Measurements from ENCODE around the gene RIC1.
"Not testable (repeated sequence)": the region's sequence is repeated elsewhere in the genome, so short reads cannot be mapped to it uniquely, and the experiment has no call there.

RIC1 gene

GRCh38 chr9:5626727-5627634 lies 1.9 kb upstream of the RIC1 start:
- DNase-seq, result peak; percentile 32

- not testable (repeated sequence) for DNase-seq
These were observed 1.2 kb upstream of the RIC1 start for GRCh38 chr9:5627686-5628085.

- no peak for DNase-seq
These were observed 751 bp upstream of the RIC1 start for GRCh38 chr9:5628183-5628529.

- peak; percentile 46 for DNase-seq
These were observed 589 bp downstream of the RIC1 start for GRCh38 chr9:5629312-5630080.

- DNase-seq, result peak; percentile 35
These were observed 1.2 kb downstream of the RIC1 start for GRCh38 chr9:5630081-5630507.

- DNase-seq, result no peak
These were observed 2.1 kb downstream of the RIC1 start for GRCh38 chr9:5631026-5631425.

- no peak for DNase-seq
These were observed 3.6 kb downstream of the RIC1 start for GRCh38 chr9:5632540-5632939.

- DNase-seq, result no peak
These were observed 4.3 kb downstream of the RIC1 start for GRCh38 chr9:5633243-5633642.

- no peak for DNase-seq
These were observed 6.5 kb downstream of the RIC1 start for GRCh38 chr9:5635390-5635789.

- no peak for DNase-seq
These were observed 10.9 kb downstream of the RIC1 start for GRCh38 chr9:5639816-5640215.

- no peak for DNase-seq
These were observed 13.3 kb downstream of the RIC1 start for GRCh38 chr9:5642170-5642569.

GRCh38 chr9:5643005-5643624 lies 14.2 kb downstream of the RIC1 start:
- no peak for DNase-seq

GRCh38 chr9:5644501-5644900 lies 15.6 kb downstream of the RIC1 start:
- DNase-seq, result no peak

GRCh38 chr9:5646116-5646515 lies 17.2 kb downstream of the RIC1 start:
- no peak for DNase-seq

GRCh38 chr9:5650356-5651105 lies 21.6 kb downstream of the RIC1 start:
- no peak for DNase-seq

GRCh38 chr9:5651246-5651645 lies 22.3 kb downstream of the RIC1 start:
- DNase-seq, result no peak

GRCh38 chr9:5652821-5653220 lies 23.9 kb downstream of the RIC1 start:
- DNase-seq, result no peak

GRCh38 chr9:5662804-5663203 lies 33.9 kb downstream of the RIC1 start:
- DNase-seq, result not testable (repeated sequence)

GRCh38 chr9:5665059-5665458 lies 36.2 kb downstream of the RIC1 start:
- no peak for DNase-seq

- DNase-seq, result no peak
These were observed 38.5 kb downstream of the RIC1 start for GRCh38 chr9:5667391-5667790.

GRCh38 chr9:5670079-5670478 lies 41.2 kb downstream of the RIC1 start:
- DNase-seq, result no peak

GRCh38 chr9:5671711-5672353 lies 42.9 kb downstream of the RIC1 start:
- no peak for DNase-seq
